NCI-H187 (cell line): ENCODE data around the gene CSRP1.

Experiments used
- DNase-seq, 2 experiments: peaks; one replicate each; lab custom pipeline; 2025; lab: John Stamatoyannopoulos, UW

The CSRP1 gene

DNA sequence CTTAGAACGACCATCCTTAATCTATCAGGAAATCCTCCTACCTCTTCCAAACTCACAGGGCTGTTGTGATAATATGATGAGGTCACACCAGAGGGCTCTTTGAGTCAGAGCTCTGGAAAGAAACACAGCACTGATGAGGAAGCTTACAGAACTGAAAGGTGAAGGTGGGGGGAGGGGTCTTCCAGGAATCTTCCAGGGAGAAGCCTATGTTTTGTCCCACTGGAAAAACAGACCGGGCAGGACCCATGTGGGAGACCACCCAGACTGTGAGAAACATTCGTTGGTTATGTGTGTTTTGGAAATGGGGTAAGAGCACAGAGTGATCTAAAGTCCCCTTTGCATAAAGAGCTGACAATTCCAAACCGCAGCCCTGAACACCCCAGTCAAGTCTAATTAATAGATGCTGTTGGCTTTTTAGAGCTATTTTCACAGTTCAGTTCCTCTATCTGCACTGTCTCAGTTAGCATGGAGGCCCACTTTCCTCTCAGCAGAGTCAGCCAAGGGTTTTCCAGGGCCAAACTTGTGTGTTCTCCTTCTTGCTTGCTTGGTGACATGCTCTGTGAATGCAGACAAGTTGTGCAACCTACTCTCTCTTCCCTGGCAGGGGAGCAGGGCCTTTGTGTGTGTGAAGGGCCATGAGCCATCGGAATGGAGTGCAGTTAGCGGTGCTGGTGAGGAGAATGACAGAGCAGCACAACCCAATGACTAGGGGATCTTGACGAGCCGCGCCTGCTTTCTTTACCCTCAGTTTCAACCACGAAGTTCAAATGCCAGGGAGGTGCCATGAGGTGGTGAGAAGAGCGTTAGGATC is 50.2 kb downstream of the CSRP1 start:
- no peak for DNase-seq

DNA sequence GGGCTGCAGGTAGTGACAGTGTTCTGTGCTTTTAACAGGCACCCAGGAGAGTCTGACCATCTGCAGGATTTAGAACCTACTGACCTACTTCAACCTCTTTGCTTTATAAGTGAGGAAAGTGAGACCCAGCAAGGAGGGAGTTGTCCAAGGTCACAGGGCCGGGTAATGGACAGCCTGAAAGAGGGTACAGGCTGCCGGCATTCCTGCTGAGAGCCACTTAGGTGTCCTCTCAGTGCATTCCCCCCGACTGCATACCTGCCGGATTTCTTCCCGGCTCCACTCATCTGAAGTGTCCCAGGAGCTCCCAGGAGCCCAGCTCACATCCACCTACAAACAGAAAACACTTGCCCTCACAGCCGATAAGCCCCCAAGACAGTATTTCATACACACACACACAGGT is 51.8 kb downstream of the CSRP1 start:
- DNase-seq: no peak

DNA sequence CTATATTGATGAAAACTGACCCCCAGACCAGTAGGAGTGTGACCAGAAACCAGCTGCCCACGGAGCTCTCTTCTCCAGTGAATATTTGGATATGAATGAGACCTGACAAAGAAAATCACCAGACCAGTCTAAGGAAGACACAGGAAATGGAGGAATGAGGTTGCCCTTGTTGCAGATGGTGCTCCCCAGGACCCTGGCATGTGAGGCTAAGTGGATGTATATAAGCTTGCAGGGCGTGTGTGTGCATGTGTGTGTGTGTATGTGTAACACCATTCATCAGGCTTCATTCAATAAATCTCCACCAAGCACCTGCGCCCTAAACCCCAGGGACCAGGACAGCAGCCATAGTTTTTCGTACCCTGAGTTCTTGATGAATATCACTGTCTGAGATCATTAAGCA is 52.3 kb downstream of the CSRP1 start:
- DNase-seq: no peak

DNA sequence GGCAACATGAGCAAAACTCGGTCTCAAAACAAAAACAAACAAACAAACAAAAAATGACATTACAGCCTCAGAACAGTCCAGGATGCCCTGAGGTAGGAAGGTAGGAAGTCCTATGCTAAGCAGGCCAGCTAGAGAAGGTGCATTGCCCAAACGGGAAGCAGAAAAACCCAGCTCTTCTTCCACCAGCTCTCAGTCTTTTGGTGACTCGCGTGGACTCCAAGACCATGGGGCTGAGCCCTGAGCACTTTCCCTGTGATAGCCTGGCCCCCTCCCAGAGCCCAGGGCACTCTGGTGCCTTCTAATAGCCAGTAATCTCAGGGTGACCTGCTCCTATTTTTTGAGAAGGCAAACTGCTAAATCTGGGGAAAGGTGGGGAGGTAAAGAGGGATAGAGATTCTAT is 54.1 kb downstream of the CSRP1 start:
- no peak for DNase-seq

DNA sequence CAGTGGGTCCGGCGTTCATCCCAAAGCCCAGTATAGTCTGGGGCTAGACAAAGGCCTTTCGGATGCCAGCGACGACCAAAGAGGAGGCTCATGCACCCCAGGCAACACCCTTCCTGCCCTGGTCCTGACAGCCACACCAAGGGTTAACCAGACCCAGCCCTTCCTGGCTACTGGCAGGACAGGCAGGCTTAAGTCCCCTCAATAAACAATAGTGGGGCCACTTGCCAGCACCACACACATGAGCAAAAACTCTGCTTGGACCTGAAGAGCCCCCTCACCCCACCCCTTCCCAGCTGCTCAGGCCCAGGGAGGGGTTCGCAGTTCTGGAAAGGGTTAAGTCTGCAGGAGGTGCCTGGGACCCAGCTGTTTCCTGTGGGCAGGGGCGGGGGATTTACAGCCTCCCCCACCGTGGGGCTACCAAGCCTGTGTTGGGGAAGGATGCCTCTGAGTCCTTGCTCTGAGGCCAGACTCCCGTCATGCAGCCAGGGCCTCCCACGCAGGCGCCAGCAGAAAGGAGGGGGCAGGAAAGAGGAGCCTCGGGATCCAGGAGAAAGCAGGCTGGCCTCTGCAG is 56.1 kb downstream of the CSRP1 start:
- DNase-seq: no peak

DNA sequence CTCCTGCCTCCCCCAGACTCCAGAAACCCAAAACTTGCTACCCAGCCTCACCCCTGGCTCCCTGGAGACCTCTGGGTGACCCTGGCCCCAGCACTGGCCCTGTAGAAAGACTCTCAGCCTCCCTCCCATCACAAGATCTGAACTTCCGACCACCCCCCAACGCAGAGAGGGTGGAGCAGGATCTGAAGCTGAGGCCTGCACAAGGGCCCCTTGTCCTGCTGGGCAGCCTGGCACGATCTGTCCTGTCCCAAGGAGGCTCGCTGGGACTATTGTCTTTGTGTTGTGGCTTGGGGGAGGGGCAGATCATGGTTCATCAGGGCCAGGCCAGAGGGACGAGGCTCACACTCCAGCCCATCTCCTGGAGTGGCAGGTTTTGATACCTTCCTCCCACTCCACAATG is 57.9 kb downstream of the CSRP1 start:
- DNase-seq: no peak

DNA sequence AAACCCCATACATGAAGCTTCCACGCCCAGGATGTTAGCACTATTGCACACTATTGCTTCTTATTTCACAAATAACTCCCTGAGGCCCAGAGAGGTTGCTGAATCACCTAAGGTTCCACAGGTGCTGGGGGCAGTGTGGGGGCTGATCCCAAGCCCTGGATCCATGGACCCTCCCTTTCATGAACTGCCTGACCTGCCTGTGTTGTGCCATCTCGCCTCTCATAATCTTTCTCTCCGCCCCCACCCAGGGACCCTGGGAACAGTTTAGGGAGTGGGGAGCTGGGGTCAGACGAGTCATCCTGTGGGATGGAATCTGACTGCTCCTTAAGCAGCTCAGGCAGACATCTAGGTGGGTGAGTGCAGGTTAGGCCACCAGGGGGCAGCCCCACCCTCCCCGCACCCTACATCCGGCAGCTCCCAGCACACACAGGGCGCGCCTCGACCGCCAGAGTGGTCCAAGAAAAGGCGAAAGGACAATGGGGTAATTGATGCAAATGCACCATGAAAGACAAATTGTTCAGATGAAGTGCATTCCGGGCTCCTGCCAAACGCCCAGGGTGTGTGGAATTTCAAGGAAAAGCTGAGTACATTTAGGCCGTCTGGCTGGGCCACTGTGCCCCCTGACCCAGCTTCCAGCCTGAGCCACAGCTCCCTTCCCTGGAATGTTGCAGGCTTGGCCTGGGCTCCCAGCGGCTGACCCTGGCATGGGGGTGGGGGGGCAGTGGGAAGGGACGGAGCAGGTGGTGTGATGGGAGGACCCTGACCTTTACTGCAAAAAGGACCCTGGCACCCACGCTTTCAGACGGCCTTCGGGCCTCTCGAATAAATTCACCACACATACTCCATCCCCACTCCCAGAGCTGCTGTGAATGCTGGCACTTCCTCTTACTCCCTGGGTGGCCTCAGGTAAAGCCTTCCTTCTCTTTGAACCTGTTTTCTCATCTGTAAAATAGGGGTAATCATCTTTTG is 58.7 kb downstream of the CSRP1 start:
- no peak for DNase-seq

DNA sequence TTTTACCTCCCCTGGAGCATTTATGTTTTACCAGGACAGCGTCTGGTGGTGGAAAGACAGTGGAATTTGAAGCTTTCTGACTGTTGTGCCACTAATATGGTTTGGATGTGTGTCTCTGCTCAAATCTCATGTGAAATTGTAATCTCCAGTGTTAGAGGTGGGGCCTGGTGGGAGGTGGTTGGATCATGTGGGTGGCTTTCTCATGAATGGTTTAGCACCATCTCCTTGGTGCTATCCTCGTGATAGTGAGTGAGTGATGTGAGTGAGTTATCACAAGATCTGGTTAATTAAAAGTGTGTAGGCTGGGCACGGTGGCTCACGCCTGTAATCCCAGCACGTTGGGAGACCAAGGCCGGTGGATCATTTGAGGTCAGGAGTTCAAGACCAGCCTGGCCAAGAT is 61.6 kb downstream of the CSRP1 start:
- no peak for DNase-seq

DNA sequence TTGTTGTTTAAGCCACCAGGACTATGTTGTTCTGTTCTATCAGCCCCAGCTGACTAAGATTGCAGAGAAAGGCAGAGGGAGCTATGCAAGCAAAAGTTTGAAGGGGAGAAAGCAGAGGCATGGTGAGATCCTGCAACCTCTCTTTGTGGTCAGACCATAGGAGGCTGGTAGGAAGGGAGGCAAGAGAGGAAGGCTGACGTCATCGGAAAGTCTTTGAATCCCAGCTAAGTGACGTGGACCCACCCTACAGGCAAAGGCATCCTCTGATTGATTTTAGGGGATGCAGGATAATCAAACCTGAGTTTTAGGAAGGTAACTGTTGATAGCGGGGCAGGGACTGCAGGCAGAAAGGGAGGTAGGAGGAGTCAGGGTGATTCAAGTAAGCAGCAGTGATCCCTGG is 62.1 kb downstream of the CSRP1 start:
- DNase-seq: no peak

DNA sequence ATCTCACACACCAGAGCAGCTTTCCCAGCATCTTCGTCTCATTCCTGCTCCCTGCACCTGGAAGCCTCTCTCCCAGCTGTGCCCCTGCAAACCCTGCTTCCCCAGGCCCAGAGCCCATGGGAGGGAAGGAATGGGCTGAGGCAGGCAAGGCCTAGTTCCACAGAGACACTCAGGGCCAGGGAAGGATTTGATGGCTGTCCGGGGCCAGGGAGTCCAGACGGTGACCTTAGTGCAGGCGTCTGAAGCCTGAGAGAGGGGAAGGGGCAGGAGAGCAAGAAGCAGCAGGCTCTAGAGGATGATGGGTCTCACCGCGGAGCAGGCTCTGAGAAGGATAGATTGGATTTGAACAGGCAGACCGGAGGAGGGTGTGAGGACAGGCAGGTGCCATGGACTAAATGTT is 63.2 kb downstream of the CSRP1 start:
- DNase-seq: no peak

DNA sequence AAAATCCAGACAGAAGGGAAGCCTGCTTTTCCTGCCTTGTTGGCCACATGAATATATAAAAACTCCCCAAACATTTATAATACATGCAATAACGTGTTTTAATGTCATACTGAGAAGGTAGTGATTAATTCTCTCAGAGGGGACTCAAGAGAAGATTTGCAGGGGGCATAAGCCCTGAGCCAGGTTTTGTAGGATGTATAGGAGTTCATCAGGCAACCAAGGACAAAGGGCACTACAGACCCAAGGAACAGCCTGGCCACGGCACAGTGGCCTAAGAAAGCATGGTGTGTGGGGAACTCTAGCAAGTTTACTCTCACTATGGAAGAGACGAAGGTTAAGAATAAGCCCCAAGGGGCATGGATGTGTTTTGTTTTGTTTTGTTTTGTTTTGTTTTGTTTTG is 70.0 kb downstream of the CSRP1 start:
- DNase-seq: no peak

DNA sequence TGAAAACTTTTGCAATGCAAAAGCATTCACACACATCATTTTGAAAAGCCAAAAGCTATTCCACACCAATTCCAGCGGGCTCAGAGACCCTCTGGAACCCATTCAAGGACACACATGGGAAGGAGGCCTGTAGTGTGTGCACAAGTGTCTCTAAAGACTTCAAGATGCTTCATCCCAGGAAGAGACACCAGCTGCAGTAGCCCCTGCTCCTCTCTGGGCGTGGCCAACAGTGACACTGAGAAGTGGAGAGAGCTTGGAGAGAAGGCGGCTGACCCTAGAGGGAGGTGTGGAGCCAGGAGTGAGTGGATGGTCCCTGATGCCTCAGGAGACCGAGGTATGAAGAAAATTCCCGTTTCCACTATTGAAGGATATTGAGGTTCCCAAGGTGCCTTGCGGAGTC is 70.5 kb downstream of the CSRP1 start:
- no peak for DNase-seq

DNA sequence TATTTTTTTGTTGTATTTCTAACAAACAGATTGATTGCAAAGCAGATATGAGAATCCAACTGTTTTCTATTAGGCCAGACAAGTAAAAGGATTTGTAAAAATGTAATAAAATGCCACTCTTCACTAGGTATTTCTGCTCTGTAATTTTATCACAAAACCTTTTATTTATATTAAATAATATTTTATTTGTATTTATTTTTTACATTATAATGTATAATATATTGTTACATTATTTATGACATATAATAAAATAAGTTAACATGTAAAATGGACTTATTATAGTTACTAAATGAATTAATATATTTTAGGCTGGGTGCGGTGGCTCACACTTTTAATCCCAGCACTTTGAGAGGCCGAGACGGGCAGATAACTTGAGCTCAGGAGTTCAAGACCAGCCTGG is 72.7 kb downstream of the CSRP1 start:
- no peak for DNase-seq

DNA sequence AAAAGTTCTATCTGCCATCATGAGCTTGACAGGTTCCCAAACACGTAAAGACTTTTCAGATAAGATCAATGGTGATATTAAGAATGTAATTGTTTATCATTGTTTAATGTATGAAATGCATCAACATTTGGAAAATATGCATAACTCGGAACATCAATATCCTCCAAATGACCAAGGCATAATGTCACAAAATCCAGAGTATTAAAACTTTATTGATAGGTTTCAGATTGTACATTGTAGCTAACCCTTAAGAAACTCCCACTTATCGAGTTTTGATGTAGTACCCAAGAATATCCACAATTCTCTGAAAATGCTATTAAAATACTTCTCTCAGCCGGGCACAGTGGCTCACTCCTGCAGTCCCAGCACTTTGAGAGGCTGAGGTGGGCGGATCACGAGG is 73.3 kb downstream of the CSRP1 start:
- no peak for DNase-seq
